HEK293 (cell line): Measurements from ENCODE around the gene SMAD2.

ENCODE experiments used
- ZNF23 ChIP-seq: fragments of 450-650 bp; formaldehyde crosslinking; IDR thresholded peaks from 2 replicates; pipeline ENCODE4 v1.5.1; 2016; ENCODE audit warnings: missing biosample characterization, missing genetic modification characterization, borderline replicate concordance
- ZNF501 ChIP-seq: fragments of 450-650 bp; formaldehyde crosslinking; IDR thresholded peaks from 2 replicates; pipeline ENCODE4 v1.5.1; 2016; ENCODE audit warnings: missing biosample characterization, missing genetic modification characterization
- ZXDB ChIP-seq: fragments of 450-650 bp; formaldehyde crosslinking; IDR thresholded peaks from 2 replicates; pipeline ENCODE4 v1.5.1; 2016; ENCODE audit warnings: missing biosample characterization, missing genetic modification characterization
- TF ChIP-seq, protein P1 (sequence below): fragments of 450-650 bp; formaldehyde crosslinking; IDR thresholded peaks from 2 replicates; pipeline ENCODE4 v1.5.1; 2016; ENCODE audit warnings: missing biosample characterization, missing genetic modification characterization
- TF ChIP-seq, protein P2 (sequence below): fragments of 450-650 bp; formaldehyde crosslinking; IDR thresholded peaks from 2 replicates; pipeline ENCODE4 v1.5.1; 2016; ENCODE audit warnings: missing biosample characterization, missing genetic modification characterization

DNA sequence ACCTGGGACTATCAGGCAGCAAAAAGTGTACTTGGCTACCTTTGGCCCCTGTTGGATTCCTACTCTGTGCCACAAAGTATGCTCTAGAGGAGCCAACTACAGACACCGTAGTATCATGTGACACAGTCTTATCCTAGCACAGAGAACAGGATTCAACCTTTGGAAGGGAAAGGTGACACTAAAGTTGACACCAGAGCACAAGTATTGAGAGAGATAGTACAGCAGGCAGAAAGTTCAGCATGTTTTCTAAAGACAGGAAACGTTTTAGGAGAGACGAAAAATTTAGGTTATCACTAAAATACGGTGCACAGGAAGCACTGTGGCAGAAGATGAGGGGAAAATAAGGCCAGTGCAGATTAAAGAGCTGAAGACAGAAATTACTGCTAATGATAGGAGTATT lies 18.6 kb downstream of the SMAD2 start:
- TF ChIP-seq, protein P1, sequence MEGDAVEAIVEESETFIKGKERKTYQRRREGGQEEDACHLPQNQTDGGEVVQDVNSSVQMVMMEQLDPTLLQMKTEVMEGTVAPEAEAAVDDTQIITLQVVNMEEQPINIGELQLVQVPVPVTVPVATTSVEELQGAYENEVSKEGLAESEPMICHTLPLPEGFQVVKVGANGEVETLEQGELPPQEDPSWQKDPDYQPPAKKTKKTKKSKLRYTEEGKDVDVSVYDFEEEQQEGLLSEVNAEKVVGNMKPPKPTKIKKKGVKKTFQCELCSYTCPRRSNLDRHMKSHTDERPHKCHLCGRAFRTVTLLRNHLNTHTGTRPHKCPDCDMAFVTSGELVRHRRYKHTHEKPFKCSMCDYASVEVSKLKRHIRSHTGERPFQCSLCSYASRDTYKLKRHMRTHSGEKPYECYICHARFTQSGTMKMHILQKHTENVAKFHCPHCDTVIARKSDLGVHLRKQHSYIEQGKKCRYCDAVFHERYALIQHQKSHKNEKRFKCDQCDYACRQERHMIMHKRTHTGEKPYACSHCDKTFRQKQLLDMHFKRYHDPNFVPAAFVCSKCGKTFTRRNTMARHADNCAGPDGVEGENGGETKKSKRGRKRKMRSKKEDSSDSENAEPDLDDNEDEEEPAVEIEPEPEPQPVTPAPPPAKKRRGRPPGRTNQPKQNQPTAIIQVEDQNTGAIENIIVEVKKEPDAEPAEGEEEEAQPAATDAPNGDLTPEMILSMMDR (tag by site-specific recombination): no peak
- TF ChIP-seq ZNF501 (tag by site-specific recombination): no peak
- TF ChIP-seq ZXDB (tag by site-specific recombination): no peak
- TF ChIP-seq, protein P2, sequence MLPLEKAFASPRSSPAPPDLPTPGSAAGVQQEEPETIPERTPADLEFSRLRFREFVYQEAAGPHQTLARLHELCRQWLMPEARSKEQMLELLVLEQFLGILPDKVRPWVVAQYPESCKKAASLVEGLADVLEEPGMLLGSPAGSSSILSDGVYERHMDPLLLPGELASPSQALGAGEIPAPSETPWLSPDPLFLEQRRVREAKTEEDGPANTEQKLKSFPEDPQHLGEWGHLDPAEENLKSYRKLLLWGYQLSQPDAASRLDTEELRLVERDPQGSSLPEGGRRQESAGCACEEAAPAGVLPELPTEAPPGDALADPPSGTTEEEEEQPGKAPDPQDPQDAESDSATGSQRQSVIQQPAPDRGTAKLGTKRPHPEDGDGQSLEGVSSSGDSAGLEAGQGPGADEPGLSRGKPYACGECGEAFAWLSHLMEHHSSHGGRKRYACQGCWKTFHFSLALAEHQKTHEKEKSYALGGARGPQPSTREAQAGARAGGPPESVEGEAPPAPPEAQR (tag by site-specific recombination): no peak
- no peak for TF ChIP-seq ZNF23
